Motor neuron (in vitro differentiated cells): ENCODE data around the gene ST6GALNAC3. TPM values are rescaled to one million over a fixed set of nuclear protein-coding genes. Genes with fewer than 3 reads are reported as not detected.

ENCODE experiments used
- ATAC-seq, 8 experiments: fragments of 200-7000 bp; cut with Tn5 transposase; replicated peaks in 6 of 8; 2 replicates each; pipeline ENCODE4 v1.8.0; 2021; ENCODE audit warnings: mild to moderate bottlenecking in 8 of 8, moderate library complexity in 8 of 8
- H3K27ac ChIP-seq, 2 donors: fragments of 250-450 bp; sonication (Bioruptor Pico); 2 replicates each; pipeline ENCODE4 v1.9.0; 2021; ENCODE audit warnings: antibody characterized with exemption in 2 of 2, mild to moderate bottlenecking in 2 of 2, moderate library complexity in 1 of 2
- H3K4me1 ChIP-seq, 2 donors: fragments of 250-450 bp; sonication (Bioruptor Pico); replicated peaks in 1 of 2; 2 replicates each; pipeline ENCODE4 v1.6.1; 2021; ENCODE audit warnings: antibody characterized with exemption in 2 of 2, mild to moderate bottlenecking in 2 of 2, moderate library complexity in 1 of 2
- H3K4me3 ChIP-seq, 5 donors: fragments of 250-450 bp; sonication (Bioruptor Pico); 2 replicates each; pipeline ENCODE4 v1.9.0; 2021; ENCODE audit warnings: antibody characterized with exemption in 5 of 5, mild to moderate bottlenecking in 5 of 5, moderate library complexity in 4 of 5
- WGBS, 10 experiments: fragments of 450-650 bp; shearing (Covaris generic); methylation state at CpG; one replicate each; pipeline ENCODE4 v1.0.0; 2022; 5-methylcytosine and 5-hydroxymethylcytosine counted together
- in situ Hi-C, 9 experiments: fragments of 400-800 bp; cut with MboI; loops; one replicate each; pipeline ENCODE4 v1.15.0; 2021; ENCODE audit warnings: low sequenced_read_pairs in 9 of 9, low pct_unique_long_range_greater_than_20kb in 2 of 9; ENCODE audit not compliant: unreplicated experiment in 9 of 9
- total RNA-seq, 8 experiments: library from RNA; unstranded; fragments of 300-600 nt; gene quantifications; 2 replicates each; pipeline versions ENCODE4 v1.2.3 to v1.2.4, GENCODE V29; 2022

The ST6GALNAC3 gene
- total RNA-seq, 8 experiments from 2014 or later = 0.31 to 39.5 (median 3.9) TPM; not detected in 1

DNA sequence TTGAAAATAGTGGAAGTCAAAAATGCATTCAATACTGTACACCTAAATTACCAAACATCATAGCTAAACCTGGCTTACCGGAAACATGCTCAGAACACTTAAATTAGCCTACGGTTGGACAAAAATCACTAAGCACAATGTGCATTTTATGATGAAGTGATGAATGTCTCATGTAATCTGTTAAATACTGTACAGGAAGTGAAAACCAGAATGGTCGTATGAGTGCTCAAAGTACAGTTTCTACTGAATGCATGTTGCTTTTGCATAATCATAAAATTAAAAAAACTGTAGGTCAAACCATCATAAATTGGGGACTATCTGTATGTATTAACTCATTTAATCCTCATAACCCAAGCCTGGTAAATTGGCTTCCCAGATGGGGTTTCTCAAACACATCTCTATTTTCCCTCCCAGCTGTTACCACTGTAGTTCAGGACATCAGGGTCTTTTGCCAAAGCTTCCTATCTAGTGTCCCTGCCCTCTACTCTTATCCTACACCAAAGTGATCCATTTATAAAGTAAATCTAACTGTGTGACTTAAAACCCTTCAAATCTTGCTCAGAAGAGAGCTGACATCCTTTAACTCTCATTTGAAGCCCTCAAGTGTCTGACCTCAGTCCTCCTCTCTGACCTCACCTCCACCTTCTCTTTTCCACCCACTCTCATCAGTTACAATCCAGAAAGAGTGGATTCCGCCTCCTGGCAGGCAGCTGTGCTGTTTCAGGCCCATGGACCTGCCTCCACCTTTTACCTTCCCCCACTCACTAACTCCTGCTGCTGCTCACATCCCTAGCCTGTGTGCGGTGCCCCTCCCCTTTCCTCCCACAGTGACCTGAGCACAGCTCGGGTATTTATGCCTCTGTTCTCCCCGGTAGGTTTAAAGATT lies 436.4 kb downstream of the ST6GALNAC3 start:
- in situ Hi-C loops = no loop called here
- Histone ChIP-seq H3K4me3 (no peak overlapping the region), H3K27ac (peak overlapping the region; percentile 32 to 42), H3K4me1 (peaks cover 7 to 17% of the 10 kb centered on the region in 2 donors)
- WGBS, 10 experiments = 36 to 83% (median 65%) methylated on average over 3 to 7 of the region's 7 CpGs; no CpG with 5 or more reads in 1 of the 10 experiments
- ATAC-seq = peak in 5 of 8 experiments; percentile 58 to 89 (median 84)

DNA sequence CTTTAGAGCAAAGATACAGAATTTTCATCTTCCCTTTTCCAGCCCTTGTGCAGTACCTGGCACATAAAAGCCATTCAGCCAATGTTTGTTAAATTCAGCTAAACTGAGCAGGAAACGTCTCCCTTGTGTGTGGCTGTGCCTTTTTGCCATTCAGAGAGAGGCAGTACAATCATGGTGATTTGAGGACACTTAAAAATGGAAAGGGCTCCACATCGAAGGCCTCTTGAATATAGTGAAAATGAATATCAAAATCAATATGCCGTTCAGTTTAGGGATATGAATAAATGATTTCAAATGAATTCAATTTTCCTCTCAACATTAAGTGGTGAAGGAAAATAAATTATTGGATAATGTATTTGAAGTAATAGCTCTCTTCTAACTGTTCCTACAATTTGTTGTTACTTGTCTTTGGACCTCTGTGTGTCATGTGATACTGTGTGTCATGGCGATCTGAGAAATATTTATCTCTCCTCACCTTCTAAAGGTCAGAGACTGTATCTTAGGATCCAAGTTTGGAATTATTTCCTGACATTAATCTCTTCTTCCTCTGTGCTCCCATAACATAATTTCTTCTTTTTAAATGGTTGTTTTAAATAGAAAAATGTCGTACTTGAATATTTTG lies 437.1 kb downstream of the ST6GALNAC3 start:
- WGBS, 10 experiments = 41 to 89% (median 61%) methylated on average over 3 to 5 of the region's 5 CpGs
- in situ Hi-C loops = no loop called here
- peak in 5 of 8 experiments; percentile 59 to 74 (median 70) for ATAC-seq
- H3K27ac ChIP-seq = peak overlapping the region; percentile 32 to 42
- H3K4me3 ChIP-seq = no peak overlapping the region
- peaks cover 7 to 17% of the 10 kb centered on the region in 2 donors for H3K4me1 ChIP-seq

DNA sequence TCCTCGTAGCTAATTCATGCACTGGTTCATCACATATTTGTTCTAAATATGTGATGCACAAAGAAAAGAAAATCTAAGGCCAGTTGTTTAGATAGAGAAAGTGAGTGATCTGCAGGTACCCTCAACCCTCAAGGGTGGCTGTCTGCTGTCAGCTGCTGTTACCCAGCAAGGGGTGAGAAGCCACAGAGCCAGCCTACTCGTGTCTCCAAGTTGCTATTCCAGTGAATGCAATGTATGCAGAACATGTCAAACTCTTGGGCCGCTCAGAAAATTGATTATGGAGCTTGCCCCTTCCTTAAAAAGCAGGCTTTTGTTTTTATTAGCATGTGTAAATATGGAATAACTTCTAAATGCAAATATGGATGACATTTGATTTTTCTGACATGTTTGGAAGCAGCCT lies 456.4 kb downstream of the ST6GALNAC3 start:
- 0 to 100% (median 50%) methylated on average over 1 to 3 of the region's 3 CpGs; no CpG with 5 or more reads in 1 of the 10 experiments for WGBS, 10 experiments
- in situ Hi-C loops = no loop called here

GRCh38 chr1:76541618-76542017 lies 467.1 kb downstream of the ST6GALNAC3 start:
- Histone ChIP-seq H3K4me1 (peaks cover 5 to 12% of the 10 kb centered on the region in 2 donors), H3K27ac (no peak overlapping the region), H3K4me3 (no peak overlapping the region)
- in situ Hi-C loops = no loop called here
- WGBS, 10 experiments = 0 to 91% (median 40%) methylated on average over 1 to 2 of the region's 2 CpGs; no CpG with 5 or more reads in 3 of the 10 experiments
- ATAC-seq = peak in 1 of 8 experiments; percentile 26

More for the DNA sequence above, 456.4 kb downstream of the ST6GALNAC3 start:
- peak in 4 of 8 experiments; percentile 15 to 61 (median 40) for ATAC-seq
- H3K27ac ChIP-seq = no peak overlapping the region
- peaks cover 3 to 17% of the 10 kb centered on the region in 2 donors for H3K4me1 ChIP-seq
- no peak overlapping the region for H3K4me3 ChIP-seq

DNA sequence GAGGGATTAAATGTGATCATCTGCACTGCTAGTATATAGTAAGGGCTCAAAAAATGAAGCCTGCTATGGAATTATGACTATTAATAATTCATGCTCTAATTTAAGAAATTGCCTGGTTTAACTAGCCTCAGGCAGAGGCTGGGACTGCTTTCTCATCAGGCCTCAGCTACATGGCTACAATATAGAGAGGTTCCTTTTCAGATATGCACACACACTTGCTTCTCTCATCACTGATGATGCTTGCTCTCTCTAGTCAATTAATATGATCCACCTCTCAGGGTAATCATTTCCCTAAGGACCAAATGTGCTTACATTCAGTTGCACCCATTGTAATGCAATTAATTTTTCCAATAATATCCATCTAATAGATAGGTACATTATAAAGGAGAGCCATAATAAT lies 467.8 kb downstream of the ST6GALNAC3 start:
- peak in 3 of 8 experiments; percentile 39 to 73 (median 67) for ATAC-seq
- Histone ChIP-seq H3K27ac (no peak overlapping the region), H3K4me3 (no peak overlapping the region), H3K4me1 (peaks cover 5 to 12% of the 10 kb centered on the region in 2 donors)
- in situ Hi-C loops = no loop called here

- in situ Hi-C loops = no loop called here
- peaks cover 13 to 21% of the 10 kb centered on the region in 2 donors for H3K4me1 ChIP-seq
- H3K27ac ChIP-seq = no peak overlapping the region
- WGBS, 10 experiments = 38 to 100% (median 84%) methylated on average over 1 to 3 of the region's 3 CpGs; no CpG with 5 or more reads in 1 of the 10 experiments
- ATAC-seq = no peak
- H3K4me3 ChIP-seq = no peak overlapping the region
These were observed 468.9 kb downstream of the ST6GALNAC3 start for GRCh38 chr1:76543495-76543894.

DNA sequence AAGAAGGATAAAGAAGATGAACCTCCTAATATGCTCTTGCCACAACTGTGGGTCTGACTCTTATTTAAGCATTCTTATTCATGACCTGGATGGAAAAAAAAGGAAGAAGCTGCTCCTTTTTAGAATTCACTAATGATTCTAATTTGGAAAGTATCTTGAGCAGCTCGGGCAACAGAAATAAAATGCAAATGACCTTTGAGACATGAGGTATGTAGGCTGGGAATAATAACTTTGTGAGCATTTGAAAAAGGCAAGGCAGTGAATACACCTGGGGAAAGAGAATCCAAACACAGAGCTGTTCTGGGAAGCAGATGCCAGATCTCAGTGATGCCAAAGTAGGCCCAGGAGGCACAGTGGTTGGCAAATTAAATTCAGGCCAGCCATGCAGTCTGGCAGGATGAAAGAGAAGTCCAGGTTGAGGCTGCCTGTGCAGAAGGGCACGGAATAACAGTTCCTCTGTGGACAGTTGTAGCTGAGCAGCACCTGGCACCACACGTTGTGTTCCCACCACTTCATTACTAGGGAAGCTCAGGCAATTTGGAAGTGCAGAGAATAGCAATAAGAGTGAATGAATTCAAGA lies 471.9 kb downstream of the ST6GALNAC3 start:
- Histone ChIP-seq H3K4me3 (no peak overlapping the region), H3K27ac (no peak overlapping the region), H3K4me1 (peaks cover 9 to 18% of the 10 kb centered on the region in 2 donors)
- WGBS, 10 experiments = 15 to 86% (median 59%) methylated on average over 1 to 3 of the region's 3 CpGs; no CpG with 5 or more reads in 2 of the 10 experiments
- in situ Hi-C loops = no loop called here
- ATAC-seq = no peak

- peak in 1 of 8 experiments; percentile 45 for ATAC-seq
- peak overlapping the region in 1 of 2 donors; percentile 26 for H3K27ac ChIP-seq
- in situ Hi-C loops = no loop called here
These were observed 473.4 kb downstream of the ST6GALNAC3 start for GRCh38 chr1:76547916-76548315.

GRCh38 chr1:76548513-76549100 lies 474.1 kb downstream of the ST6GALNAC3 start:
- 47 to 94% (median 60%) methylated on average over 2 to 4 of the region's 4 CpGs; no CpG with 5 or more reads in 1 of the 10 experiments for WGBS, 10 experiments
- Histone ChIP-seq H3K4me3 (no peak overlapping the region), H3K27ac (peak overlapping the region in 1 of 2 donors; percentile 26), H3K4me1 (peaks cover 9 to 14% of the 10 kb centered on the region in 2 donors)
- peak in 4 of 8 experiments; percentile 53 to 90 (median 78) for ATAC-seq
- in situ Hi-C loops = no loop called here

More at GRCh38 chr1:76547916-76548315, 473.4 kb downstream of the ST6GALNAC3 start:
- no peak overlapping the region for H3K4me3 ChIP-seq
- peaks cover 9 to 14% of the 10 kb centered on the region in 2 donors for H3K4me1 ChIP-seq

DNA sequence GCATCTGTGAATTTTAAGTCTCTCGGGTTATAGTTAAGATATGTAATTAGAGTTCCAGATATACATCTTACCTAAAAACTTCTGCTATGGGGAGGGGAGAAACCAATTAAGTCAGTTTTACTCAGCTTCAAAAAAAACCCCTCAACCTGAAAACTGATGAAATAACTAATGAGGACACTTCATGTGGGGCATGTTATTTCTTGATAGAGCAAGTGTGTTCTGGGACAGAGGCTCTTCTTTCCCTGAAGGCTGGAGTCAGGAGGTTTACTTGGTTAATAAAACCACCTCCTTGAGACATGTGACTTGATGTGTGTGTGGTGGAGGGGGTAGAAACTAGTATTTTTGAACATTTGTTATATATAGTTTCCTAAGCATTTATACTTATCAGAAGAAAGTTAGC lies 479.7 kb downstream of the ST6GALNAC3 start:
- Histone ChIP-seq H3K4me1 (no peaks in the 10 kb centered on the region), H3K27ac (no peak overlapping the region), H3K4me3 (no peak overlapping the region)
- ATAC-seq = no peak
- WGBS, 10 experiments = 67 to 100% (median 96%) methylated on average over 1 of the region's 1 CpG; no CpG with 5 or more reads in 4 of the 10 experiments
- in situ Hi-C loops = no loop called here

GRCh38 chr1:76562292-76562691 lies 487.7 kb downstream of the ST6GALNAC3 start:
- no peak for ATAC-seq
- no peak overlapping the region for H3K27ac ChIP-seq
- in situ Hi-C loops = no loop called here
- H3K4me1 ChIP-seq = no peaks in the 10 kb centered on the region
- WGBS, 10 experiments = 17 to 100% (median 98%) methylated on average over 1 to 2 of the region's 2 CpGs; no CpG with 5 or more reads in 4 of the 10 experiments
- H3K4me3 ChIP-seq = no peak overlapping the region

DNA sequence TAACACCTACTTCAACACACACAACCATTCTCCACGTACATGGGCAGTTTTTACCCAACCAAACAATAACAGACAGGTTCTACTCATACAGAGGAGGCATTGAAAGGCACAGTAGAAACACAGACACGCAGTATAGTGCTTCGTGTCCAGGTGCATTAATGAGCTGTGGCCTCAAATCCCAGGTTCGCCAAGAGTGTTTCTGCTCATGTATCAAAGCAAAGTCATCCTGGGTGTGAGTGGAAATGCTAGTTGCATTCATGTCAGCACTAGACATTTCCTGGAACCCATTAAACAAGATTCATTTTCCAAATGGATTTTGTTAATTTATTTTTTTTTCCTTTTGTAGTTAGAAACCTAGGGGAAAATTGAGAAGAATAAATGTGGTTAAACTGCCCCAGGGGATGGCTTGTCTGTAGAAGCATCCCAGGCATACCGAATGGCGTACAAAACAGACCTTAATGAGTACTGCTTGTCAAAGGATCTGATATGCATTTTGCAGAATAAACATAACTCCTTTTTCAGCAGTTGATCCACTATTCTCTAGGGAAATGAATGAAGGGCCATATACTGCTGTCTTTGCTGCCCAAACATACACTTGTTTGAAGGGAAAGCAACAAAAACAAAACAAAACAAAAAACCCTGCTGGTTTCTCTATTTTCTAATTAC lies 494.2 kb downstream of the ST6GALNAC3 start:
- WGBS, 10 experiments = 0 to 76% (median 51%) methylated on average over 2 to 6 of the region's 6 CpGs
- peak; percentile 68 to 95 (median 86) for ATAC-seq
- Histone ChIP-seq H3K27ac (peak overlapping the region; percentile 27), H3K4me3 (no peak overlapping the region), H3K4me1 (peaks cover 12 to 35% of the 10 kb centered on the region in 2 donors)
- in situ Hi-C loops = no loop called here
